GM11168 (cell line): ENCODE results near the gene ARHGEF17.
"Not testable (repeated sequence)": the region's sequence is repeated elsewhere in the genome, so short reads cannot be mapped to it uniquely, and the experiment has no call there.

Experiments
- in situ Hi-C: fragments of 300-500 bp; cut with MboI; formaldehyde crosslinking; loops from one replicate; pipeline ENCODE4 v1.12.0; 2022; ENCODE audit warnings: low sequenced_read_pairs; ENCODE audit not compliant: unreplicated experiment

ARHGEF17 gene, protein sequence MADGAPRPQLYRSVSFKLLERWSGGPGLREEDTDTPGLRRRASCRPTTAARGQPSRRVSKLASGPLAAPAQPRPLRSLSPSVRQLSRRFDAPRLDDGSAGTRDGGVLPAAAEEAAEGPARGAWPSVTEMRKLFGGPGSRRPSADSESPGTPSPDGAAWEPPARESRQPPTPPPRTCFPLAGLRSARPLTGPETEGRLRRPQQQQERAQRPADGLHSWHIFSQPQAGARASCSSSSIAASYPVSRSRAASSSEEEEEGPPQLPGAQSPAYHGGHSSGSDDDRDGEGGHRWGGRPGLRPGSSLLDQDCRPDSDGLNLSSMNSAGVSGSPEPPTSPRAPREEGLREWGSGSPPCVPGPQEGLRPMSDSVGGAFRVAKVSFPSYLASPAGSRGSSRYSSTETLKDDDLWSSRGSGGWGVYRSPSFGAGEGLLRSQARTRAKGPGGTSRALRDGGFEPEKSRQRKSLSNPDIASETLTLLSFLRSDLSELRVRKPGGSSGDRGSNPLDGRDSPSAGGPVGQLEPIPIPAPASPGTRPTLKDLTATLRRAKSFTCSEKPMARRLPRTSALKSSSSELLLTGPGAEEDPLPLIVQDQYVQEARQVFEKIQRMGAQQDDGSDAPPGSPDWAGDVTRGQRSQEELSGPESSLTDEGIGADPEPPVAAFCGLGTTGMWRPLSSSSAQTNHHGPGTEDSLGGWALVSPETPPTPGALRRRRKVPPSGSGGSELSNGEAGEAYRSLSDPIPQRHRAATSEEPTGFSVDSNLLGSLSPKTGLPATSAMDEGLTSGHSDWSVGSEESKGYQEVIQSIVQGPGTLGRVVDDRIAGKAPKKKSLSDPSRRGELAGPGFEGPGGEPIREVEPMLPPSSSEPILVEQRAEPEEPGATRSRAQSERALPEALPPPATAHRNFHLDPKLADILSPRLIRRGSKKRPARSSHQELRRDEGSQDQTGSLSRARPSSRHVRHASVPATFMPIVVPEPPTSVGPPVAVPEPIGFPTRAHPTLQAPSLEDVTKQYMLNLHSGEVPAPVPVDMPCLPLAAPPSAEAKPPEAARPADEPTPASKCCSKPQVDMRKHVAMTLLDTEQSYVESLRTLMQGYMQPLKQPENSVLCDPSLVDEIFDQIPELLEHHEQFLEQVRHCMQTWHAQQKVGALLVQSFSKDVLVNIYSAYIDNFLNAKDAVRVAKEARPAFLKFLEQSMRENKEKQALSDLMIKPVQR (N-terminal part only)

DNA sequence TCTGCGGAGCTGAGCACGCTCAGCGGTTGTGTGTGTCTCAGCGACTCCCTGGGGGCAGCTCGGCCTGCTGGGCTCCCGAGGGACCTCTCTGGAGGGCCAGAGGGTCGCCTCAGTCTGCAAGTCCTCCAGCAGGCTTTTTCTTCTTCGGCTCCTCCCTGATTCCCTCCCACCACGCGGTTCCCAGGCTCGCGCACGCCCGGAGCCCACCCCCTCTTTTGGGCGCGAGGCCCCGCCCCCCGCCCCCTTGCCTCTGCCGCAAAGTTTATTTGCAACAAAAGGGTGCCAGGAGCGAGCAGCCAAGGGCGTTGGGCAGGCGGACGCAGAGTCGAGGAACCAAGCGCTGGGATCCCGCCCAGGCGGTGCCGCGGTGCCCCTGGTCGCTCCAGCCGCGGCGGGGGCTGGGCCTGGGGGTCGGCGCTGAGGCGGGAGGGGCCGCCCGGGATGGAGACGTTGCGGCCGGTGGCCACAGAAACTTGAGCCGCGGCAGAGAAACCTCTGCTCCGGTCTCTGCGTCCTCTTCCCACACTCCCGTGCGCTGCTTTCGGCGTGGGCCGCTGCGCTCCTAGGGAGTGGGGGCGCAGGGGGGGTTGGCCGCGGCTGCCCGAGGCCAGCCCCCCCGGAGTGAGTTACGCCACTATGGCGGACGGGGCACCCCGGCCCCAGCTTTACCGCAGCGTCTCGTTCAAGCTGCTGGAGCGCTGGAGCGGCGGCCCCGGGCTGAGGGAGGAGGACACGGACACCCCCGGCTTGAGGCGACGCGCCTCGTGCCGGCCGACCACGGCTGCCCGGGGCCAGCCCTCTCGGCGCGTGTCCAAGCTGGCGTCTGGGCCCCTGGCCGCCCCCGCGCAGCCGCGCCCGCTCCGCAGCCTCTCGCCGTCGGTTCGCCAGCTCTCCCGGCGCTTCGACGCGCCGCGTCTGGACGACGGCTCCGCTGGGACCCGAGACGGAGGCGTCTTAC, at the start of gene ARHGEF17:
ARHGEF17 (plus strand) TSS at position 274 of the 958 bp plus-strand sequence; CDS start at position 637, 363 bp downstream.
- in situ Hi-C loops, result no loop called here

DNA sequence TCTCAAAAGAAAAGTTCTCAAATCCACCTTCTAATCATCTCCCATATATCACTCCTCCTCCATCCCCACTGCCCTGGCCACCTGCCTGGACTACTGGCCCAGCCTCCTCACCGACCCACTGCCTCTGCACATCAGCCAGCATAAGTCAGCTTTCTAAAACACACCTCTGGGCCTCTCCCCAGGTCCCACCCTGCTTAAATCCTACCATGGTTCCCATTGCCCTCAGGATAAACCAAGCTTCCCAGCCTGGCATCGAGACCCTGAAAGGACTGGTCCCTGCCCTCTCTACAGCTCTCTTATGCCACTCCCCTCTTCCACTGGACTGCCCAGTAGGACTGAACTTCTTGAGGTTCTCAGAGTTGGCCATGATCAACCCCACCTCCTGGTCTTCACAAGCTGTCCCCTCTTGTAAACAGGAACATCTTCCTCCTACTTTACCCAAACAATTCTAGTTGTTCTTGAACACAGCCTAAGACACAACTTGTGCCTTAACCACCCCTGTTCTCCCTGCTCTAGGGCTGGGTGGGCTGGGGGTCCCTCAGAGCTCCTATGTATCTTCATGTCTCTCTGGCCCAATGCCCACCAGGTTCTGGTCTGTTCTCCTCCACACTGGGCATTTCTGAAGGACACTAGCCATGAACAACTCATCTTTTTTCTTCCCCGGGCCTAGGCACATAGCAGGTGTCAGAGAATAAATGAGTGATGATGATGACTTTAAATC, 48.5 kb upstream of the ARHGEF17 start:
- in situ Hi-C loops, result no loop called here

DNA sequence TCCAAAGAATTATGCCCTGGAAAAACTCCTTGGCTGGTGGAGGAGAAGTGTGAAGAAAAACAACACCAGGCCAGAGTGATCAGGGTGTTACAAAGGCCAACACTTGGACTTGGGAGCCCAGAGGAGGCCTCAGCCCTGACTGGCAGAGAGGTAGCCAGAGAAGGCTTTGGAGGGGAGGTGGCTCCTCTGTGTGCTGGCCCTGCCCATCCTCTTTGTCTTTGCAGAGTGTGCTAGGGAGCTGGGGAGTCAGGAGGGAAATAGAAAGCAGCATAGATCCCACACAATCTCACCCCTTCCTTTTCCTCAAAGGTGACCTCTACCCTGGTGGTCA, 48.0 kb upstream of the ARHGEF17 start:
- in situ Hi-C loops, result no loop called here

DNA sequence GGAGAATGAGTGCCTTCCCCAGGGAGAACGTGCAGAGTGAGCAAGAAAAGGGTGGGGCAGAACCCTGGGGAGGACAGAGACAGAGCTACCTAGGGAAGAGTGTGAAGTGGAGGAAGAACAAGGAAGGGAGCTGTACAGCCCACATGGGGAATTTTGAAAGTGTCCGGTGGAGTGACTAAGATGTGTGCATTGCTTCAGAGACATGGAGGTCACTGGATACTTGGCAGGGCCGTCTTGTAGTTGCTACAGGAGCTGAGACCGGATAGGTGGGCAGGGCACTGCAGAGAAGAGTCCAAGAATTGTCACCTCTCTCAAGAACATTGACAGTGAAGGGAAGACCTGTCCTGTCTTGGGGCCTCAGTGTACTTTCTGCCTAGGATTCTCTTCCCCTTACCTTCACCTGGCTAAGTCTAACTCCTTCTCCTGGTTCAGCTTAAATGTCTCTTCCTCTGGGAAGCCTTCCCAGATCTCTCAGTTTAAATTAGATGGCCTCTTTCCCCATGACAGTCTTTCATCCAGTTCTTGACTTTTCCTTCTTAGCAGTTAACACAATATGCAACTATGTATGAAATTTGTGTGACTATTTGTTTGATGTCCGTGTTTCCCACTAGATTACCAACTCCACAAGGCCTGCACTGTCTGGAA, 45.1 kb upstream of the ARHGEF17 start:
- in situ Hi-C loops, result no loop called here

DNA sequence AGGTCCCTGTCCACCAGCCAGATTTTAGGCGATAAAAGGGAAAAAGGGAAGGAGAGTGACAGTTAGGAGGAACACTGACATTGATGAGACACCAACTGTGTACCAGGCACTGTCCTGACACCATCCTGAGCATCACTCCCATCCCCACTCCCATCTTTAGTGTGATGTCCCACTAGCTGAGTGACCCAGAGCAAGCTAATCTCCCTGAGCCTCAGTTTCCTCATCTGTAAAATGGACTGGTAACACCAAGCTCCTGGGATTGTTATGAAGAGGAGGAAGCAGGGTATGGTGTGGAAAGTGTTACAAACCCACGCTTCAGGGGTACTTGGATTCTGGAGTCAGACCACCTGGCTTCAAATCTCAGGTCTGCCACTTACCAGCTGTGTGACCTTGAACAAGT, 44.4 kb upstream of the ARHGEF17 start:
- in situ Hi-C loops, result no loop called here

DNA sequence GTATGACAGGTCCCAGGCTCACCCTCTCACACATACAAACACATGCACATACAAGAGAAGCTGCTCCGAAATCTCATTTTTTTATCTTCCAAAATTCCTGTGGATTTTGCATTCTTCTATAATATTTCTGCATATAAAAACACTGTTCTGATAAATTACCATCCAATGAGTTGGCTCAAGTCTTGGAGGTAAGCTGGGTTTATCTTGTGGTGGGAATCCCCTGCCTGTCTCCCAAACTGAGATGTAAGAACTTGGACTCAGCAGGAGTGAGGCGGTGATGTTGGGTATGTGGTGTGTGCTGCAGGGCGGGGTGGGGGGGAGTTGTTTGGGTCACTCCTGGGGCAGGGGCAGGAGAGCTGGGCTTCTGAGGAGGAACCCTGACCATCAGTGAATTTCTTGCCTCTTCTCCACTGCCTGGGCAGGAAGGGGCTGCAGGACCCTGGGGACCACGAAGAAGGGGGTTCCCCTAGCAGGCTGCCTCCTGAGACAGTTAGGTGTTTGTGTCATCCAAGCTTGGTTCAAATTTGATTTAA, 42.7 kb upstream of the ARHGEF17 start:
- in situ Hi-C loops, result no loop called here

DNA sequence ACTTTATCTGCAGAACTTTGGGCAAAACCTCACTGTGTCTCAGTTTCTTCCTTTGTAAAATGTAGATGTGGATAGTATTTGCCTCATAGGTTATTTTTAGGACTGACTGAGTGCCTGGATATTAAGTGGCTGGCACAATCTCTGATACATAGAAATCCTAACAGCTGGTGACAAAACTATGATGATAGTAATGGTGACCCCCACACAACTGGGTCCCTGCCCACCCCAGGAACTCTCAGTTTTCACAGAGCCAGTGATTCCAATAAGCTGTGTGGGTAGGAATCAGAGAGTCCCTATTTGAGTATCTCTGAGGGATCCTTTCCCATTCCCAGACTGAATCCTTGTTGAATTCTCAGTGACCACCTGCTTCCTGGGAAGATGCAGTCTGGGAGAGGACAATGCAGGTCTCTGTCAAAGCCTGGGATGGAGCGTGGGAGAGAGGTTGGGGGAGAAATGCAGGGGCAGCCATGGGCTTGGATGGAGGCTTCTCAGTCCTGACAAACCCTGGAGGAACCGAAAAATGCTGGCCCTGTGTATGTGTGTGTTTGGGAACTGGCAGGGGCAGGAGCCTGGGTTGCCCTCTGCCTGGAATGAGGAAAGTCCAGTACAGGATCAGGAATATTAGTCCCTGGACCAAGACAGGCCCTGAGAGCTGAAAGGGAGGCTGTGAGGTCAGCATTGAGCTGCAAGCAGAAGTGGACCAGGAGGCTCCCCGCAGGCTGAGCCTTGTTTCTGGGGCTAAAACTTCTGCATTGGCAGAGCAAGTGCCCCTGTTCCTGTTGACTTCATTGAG, 42.0 kb upstream of the ARHGEF17 start:
- in situ Hi-C loops, result no loop called here

DNA sequence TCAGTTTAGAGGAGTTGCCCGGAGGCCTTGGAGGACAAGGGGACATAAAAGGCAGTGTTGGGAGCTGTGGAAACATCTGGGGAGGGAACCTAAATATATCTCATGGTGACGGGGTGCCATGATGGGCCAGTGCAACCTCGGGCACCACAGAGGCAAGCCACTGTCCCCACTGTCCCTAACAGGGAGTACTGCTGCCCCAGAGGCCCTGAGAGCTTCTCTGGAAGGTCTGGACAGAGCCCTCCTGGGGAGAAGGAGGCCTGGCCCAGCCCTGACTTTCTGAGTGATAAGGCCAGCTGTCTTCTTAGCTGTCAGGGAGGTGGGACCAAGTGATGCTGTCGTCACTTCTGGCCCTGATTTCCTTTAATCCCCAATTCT, 41.4 kb upstream of the ARHGEF17 start:
- in situ Hi-C loops, result no loop called here

DNA sequence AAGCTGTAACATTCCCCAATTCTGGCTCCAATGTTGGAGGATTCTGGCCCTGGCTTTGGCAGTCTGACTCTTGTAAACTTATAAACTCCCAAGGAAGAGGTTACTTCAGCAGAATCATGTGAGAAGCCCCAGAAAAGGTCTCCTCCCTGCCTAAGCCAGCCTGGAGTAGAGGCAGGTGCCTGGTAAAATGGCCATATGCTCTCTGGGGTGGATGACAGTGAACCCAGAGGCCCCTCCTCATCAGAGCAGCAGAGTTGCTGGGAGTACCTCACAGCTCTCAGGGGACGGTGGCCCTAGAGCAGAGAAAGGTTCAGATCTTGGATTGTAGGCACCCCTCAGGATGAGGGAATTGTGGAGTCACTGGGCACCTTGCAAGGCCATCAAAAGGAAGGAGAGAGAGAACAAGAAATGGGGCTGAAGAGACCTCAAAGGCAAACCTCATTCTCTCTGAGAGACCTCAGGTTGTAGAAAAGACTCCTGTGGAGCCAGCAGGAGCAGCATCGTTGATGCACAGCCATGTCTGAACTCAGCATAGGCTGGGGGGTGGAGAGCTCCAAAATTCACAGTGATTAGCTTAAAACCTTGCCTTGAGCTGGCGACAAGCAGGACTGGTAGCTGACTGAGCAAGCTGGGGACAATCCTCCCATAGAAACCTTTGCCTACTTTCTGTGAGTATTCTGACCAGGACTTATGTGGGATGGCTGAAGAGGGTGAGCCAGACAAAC, 40.8 kb upstream of the ARHGEF17 start:
- in situ Hi-C loops, result no loop called here

DNA sequence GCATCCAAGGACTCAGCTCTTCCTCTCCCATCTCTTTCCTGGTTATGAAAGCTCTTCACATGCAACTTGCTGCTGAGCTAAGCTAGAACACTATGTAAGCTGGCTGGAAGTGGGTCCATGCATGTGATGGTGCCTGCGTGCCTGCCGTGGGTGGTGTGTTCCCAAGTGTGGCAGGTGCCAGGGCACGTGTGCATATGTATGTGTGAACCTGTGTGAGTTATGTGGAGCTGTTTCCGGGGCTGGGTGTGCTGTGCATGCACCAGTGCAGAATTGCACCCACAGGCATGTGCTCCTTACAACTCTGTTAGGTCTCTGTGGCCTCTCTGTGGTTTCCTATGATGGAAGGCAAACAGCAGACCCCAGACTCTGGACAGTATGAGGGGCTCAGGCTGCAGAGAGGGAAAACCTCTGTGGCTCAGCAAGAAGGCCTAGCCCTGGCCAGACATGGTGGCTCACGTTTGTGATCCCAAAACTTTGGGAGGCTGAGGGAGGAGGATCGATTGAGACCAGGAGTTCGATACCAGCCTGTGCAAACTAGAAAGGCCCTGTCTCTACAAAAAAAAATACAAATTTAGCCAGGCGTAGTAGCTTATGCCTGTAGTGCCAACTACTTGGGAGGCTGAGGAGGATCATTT, 40.1 kb upstream of the ARHGEF17 start:
- in situ Hi-C loops, result no loop called here

DNA sequence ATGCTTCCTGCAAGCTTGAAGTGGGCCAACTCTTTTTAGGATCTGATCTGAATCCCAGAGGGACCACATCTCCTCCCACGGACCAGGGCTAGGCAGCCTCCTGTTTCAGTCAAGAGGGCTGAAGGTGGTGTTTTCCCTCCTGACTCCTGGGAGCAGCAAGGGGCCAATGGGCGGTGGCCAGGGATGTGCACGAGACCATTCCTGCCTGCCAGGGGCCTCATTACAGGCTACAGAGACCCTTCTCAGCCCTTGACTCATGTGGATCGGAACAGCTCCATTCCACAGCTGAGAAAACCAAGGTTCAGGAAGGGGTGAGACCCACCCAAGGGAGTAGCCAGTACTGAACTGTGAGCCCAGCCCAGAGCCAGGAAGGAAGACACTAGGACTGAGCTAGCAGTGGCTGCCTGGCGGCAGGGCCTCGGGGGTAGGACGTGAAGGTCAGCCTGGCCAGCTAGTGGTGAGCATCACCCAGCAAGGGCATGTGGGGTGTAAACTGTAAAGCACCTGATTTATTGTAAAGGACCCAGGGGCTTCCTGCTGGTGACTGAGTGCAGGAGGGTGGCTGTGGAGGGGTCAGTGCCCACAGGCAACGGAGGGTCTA, 39.3 kb upstream of the ARHGEF17 start:
- in situ Hi-C loops, result no loop called here

DNA sequence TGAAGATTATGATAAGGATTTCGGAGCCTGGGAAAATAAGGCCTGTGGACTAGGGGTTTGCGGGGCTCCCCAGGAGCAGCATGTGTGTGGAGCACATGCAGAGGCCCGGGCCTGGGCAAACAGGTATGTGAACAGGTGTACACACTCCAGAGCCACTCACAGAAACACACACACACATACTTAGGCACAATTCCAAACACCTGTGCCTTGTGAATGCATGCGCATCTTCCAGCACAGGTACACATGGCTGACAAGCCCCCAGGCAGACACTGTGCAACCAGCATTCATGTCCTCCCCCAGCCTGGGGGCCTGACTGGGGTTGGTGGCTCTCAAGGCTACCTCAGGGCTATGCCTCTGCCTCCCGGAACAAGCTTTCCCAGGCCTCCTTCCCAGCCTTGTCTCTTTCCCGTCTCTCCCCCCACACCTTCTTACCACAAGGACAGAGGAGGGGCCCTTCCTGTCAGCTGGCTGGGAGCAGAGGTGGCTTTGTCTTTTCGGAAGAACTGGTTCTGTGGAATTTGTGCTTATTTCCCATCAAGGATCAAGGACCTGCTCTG, 38.5 kb upstream of the ARHGEF17 start:
- in situ Hi-C loops, result no loop called here

DNA sequence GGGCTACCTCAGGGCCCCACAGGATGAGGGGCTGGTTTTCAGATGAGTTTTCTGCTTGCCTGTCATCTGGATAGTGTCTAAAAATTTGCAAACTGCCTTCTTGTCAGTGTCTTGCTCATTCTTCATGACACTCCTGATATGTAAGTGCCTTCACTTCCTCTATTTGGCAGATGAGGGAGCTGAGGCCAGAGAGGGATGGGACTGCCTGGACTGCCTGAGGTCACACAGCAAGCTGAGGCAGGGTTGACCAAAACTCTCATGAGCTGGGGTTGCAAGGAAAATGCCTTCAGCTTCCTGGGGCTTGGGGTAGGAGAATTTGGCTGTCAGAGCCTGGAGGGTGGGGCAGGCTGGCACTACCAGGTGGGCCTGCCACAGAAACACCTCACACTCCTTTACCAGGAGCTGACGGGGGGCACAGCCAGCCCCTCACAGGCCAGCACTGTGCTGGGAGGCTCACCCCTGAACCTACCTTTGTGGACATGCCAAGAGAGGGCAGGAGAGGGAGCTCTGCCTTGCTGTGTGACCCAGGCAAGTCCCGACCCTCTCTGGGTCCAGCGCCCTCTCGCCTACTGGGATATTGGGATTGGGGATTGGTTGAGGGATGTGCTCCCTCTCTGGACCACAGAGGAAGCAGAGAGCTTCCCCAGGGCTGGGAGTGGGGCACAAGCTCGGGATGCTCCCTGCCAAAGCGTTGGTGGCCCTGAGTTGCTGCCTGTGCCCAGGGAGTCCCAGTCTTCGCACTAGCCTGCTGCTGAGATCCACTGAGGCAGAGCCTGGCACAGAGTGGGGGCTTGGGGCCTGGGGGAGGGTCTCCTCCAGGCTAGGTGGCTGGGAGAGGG, 37.8 kb upstream of the ARHGEF17 start:
- in situ Hi-C loops, result no loop called here

DNA sequence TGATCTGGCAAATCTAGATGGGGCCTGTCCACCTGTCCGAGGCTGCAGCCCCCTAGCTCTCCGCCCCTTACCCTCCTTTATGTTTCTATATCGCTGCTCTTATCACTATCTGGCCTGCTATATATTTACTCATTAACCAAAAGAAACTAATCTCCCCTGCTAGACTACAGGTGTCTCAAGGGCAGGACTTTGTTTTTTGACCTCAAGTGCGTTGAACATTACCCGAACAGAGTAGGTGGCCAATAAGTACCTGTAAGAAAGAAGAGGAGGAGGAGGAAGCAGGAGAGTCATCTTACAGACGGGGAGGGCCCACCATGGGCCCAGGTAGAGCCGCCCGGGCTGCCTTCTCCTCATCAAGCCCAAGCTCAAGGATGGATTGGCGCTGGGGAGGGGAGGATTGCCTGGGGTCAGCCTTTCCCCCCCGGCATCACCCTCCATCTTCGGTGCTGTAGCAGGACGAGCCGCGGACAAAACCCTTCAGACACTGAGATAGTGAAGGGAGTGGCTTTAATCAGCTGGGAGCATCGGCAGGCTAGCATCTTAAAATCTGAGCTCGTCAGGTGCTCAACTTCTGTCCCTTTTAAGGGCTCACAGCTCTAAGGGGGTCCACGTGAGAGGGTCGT, 37.1 kb upstream of the ARHGEF17 start:
- in situ Hi-C loops, result no loop called here

DNA sequence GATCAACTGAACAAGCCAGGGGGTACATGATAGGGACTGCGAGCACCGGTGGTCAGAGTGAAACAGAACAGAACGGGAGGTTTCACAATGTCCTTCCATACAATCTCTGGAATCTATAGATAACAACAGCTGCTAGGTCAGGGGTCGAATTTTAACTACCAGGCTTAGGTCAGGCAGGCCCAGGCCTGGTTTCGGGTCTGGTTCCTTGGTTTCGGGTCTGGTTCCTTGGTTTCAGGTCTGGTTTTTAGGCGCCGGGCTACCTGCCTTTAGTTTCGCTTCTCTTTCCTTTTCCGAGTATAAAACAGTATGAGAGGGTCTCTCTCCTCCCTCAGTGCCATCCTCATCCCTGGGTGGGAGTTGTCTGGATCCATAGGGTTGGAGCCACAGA, 36.6 kb upstream of the ARHGEF17 start:
- in situ Hi-C loops, result not testable (repeated sequence)
